ENCODE measurements around the gene CLCN1. TPM values are rescaled to one million over a fixed set of nuclear protein-coding genes. Genes with fewer than 3 reads are reported as not detected.

Gene CLCN1
- total RNA-seq, 4 donors from 2014 or later = not detected

DNA sequence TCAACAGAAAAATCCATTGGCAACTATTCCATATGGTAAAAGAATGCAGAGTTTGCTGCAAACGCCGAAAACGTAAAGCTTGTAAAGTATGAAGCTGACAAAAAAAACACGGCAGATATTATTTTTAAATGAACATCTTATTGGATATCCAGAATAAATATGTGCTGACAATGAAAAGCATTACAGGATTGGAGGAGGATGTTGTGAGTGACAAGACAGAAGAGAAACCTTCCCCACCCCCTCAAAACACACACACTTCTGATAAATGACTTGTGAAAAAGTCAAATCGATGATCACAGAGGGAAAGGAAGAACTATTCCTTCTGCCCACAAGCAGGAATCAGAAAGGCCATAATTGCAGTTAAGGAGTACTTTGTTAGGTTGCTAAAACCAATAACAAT, 32.0 kb downstream of the CLCN1 start:
- H3K36me3 ChIP-seq = no peaks in the 10 kb centered on the region
- TF ChIP-seq, protein P1, sequence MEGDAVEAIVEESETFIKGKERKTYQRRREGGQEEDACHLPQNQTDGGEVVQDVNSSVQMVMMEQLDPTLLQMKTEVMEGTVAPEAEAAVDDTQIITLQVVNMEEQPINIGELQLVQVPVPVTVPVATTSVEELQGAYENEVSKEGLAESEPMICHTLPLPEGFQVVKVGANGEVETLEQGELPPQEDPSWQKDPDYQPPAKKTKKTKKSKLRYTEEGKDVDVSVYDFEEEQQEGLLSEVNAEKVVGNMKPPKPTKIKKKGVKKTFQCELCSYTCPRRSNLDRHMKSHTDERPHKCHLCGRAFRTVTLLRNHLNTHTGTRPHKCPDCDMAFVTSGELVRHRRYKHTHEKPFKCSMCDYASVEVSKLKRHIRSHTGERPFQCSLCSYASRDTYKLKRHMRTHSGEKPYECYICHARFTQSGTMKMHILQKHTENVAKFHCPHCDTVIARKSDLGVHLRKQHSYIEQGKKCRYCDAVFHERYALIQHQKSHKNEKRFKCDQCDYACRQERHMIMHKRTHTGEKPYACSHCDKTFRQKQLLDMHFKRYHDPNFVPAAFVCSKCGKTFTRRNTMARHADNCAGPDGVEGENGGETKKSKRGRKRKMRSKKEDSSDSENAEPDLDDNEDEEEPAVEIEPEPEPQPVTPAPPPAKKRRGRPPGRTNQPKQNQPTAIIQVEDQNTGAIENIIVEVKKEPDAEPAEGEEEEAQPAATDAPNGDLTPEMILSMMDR (IDR thresholded peaks at IDR 0.05) = no peak
- TF ChIP-seq POLR2A (IDR thresholded peaks at IDR 0.05) = no peak
- no peak for DNase-seq
- H3K4me3 ChIP-seq (replicated peaks in 1 of 3) = no peak overlapping the region
- intact Hi-C loops (cut with DNase I) = no loop called here
- no peaks in the 10 kb centered on the region for H3K9me3 ChIP-seq
- H3K27ac ChIP-seq = no peak overlapping the region
- H3K27me3 ChIP-seq = no peaks in the 10 kb centered on the region
- WGBS, 2 donors = 68 to 80% methylated on average over 5 of the region's 5 CpGs
- H3K4me1 ChIP-seq = peaks cover 4 to 6% of the 10 kb centered on the region in 2 donors

DNA sequence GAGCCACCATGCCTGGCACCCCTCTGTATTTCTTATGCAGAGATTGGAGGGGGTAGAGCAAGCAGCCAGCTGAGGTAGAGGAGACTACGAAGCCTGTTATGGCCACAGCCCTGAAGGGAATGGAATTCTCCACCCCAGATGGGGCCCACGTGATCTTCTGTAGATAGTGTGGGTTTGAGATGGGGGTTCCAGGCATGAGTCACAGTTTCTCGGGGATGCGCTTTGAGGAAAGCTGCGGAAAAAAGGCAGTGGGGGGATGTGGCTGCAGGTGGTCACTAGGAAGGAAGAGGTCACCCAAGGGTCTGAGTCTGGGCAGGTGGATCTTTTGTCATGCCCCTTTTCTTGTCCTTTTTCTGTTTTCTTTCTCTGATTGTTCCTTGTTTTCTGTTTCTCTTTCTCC, 35.1 kb downstream of the CLCN1 start:
- intact Hi-C loops (cut with DNase I) = no loop called here
- WGBS, 2 donors = 72 to 80% methylated on average over 5 of the region's 5 CpGs
- H3K27ac ChIP-seq = no peak overlapping the region
- H3K4me1 ChIP-seq = no peaks in the 10 kb centered on the region
- no peak for DNase-seq
- TF ChIP-seq POLR2A (IDR thresholded peaks at IDR 0.05) = no peak
- TF ChIP-seq, protein P1 (IDR thresholded peaks at IDR 0.05) = no peak
- no peak overlapping the region for H3K4me3 ChIP-seq (replicated peaks in 1 of 3)
- H3K36me3 ChIP-seq = no peaks in the 10 kb centered on the region
- no peaks in the 10 kb centered on the region for H3K9me3 ChIP-seq
- H3K27me3 ChIP-seq = no peaks in the 10 kb centered on the region

DNA sequence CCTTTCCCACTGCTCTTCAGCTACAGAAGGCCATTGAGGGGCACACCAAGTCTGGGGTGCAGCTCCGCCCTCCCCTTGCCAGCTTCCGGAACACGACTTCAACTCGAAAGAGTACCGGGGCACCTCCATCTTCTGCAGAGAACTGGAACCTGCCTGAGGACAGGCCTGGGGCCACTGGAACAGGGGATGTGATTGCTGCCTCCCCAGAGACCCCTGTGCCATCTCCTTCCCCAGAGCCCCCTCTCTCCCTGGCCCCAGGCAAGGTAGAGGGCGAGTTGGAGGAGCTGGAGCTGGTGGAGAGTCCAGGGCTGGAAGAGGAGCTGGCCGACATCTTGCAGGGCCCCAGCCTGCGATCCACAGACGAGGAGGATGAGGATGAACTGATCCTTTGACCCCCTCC, 35.7 kb downstream of the CLCN1 start:
- intact Hi-C loops (cut with DNase I) = no loop called here

DNA sequence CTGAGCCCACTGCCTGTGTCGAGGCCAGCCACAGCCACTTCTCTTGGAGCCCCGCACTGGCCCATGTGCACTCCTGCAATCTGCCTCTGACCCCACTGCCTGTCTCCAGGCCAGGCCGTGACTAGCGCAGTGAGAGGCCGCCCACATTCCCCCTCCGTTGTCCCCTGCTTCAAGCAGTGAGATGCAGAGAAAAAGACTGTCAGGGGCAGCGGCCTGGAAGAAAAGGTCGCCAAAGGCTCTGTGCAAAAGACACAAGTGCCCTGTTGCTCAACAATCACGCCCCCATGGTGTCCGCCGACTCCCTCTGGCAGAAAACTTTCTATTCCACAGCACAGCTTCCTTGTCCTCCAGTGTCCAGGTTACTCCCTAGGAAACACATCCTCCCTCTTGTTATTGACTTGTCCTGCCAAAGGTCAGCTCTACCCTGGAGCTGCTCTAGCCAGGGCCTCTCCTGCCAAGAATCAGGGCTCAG, 36.7 kb downstream of the CLCN1 start:
- no peak overlapping the region for H3K27ac ChIP-seq
- H3K9me3 ChIP-seq = no peaks in the 10 kb centered on the region
- no peaks in the 10 kb centered on the region for H3K36me3 ChIP-seq
- H3K4me1 ChIP-seq = no peaks in the 10 kb centered on the region
- no peak for DNase-seq
- intact Hi-C loops (cut with DNase I) = no loop called here
- WGBS, 2 donors = 69 to 78% methylated on average over 7 to 11 of the region's 11 CpGs
- no peak overlapping the region for H3K4me3 ChIP-seq (replicated peaks in 1 of 3)
- H3K27me3 ChIP-seq = no peaks in the 10 kb centered on the region
- TF ChIP-seq POLR2A (IDR thresholded peaks at IDR 0.05) = no peak
- TF ChIP-seq, protein P1 (IDR thresholded peaks at IDR 0.05) = no peak

More for the DNA sequence above, 35.7 kb downstream of the CLCN1 start:
- H3K4me3 ChIP-seq (replicated peaks in 1 of 3) = no peak overlapping the region
- H3K4me1 ChIP-seq = no peaks in the 10 kb centered on the region
- no peaks in the 10 kb centered on the region for H3K36me3 ChIP-seq
- no peak for DNase-seq
- no peaks in the 10 kb centered on the region for H3K9me3 ChIP-seq
- no peak for TF ChIP-seq POLR2A (IDR thresholded peaks at IDR 0.05)
- TF ChIP-seq, protein P1 (IDR thresholded peaks at IDR 0.05) = no peak
- WGBS, 2 donors = 94 to 97% methylated on average over 9 of the region's 9 CpGs
- no peaks in the 10 kb centered on the region for H3K27me3 ChIP-seq
- no peak overlapping the region for H3K27ac ChIP-seq

DNA sequence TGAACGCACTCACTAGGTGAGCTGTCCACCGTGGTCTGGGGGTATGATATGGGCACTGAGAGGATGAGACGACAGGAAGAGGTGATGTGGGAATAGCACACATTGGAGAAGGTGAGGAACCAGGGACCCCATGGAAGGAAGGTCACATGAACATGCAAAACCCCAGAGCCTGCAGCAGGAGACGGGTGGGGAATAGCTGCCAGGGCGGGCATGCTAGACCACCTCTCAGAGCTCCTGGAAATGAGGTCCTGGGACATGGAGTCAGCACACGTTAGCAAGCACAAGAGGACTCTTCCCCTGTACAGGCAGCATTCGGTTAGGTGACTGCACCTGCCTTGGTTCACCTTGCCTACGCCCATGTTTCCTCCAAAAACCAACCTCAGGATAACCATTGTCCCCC, 38.5 kb downstream of the CLCN1 start:
- no peak for DNase-seq
- H3K27me3 ChIP-seq = no peaks in the 10 kb centered on the region
- H3K4me1 ChIP-seq = no peaks in the 10 kb centered on the region
- no peaks in the 10 kb centered on the region for H3K36me3 ChIP-seq
- intact Hi-C loops (cut with DNase I) = no loop called here
- no peak overlapping the region for H3K4me3 ChIP-seq (replicated peaks in 1 of 3)
- no peak overlapping the region for H3K27ac ChIP-seq
- 93 to 96% methylated on average over 8 of the region's 8 CpGs for WGBS, 2 donors
- no peak for TF ChIP-seq POLR2A (IDR thresholded peaks at IDR 0.05)
- TF ChIP-seq, protein P1 (IDR thresholded peaks at IDR 0.05) = no peak
- H3K9me3 ChIP-seq = no peaks in the 10 kb centered on the region
